HEK293 (cell line): ENCODE results near the gene OPN1MW3.

Source experiments
- GFI1B ChIP-seq: fragments of 450-650 bp; formaldehyde crosslinking; IDR thresholded peaks from 2 replicates; pipeline ENCODE4 v1.5.1; 2016; ENCODE audit warnings: missing biosample characterization, missing genetic modification characterization
- GLI2 ChIP-seq: fragments of 450-650 bp; formaldehyde crosslinking; IDR thresholded peaks from 2 replicates; pipeline ENCODE4; 2017; ENCODE audit warnings: missing biosample characterization, missing genetic modification characterization, low read depth, borderline replicate concordance
- INSM2 ChIP-seq: fragments of 450-650 bp; formaldehyde crosslinking; IDR thresholded peaks from 2 replicates; pipeline ENCODE4 v1.5.1; 2016; ENCODE audit warnings: missing biosample characterization, missing genetic modification characterization
- KLF7 ChIP-seq: fragments of 450-650 bp; formaldehyde crosslinking; IDR thresholded peaks from 2 replicates; pipeline ENCODE4 v1.5.1; 2016; ENCODE audit warnings: missing biosample characterization, missing genetic modification characterization, borderline replicate concordance
- OVOL3 ChIP-seq: fragments of 450-650 bp; formaldehyde crosslinking; IDR thresholded peaks from 2 replicates; pipeline ENCODE4 v1.5.1; 2016; ENCODE audit warnings: missing biosample characterization, missing genetic modification characterization
- PRDM4 ChIP-seq: fragments of 450-650 bp; formaldehyde crosslinking; IDR thresholded peaks from 2 replicates; pipeline ENCODE4 v1.5.1; 2017; ENCODE audit warnings: missing biosample characterization, missing genetic modification characterization
- ZBTB1 ChIP-seq: fragments of 450-650 bp; formaldehyde crosslinking; IDR thresholded peaks from 2 replicates; pipeline ENCODE4 v1.5.1; 2016; ENCODE audit warnings: missing biosample characterization, missing genetic modification characterization
- ZBTB11 ChIP-seq: fragments of 450-650 bp; formaldehyde crosslinking; conservative IDR thresholded peaks from 2 replicates; pipeline ENCODE4 v1.5.1; 2016; ENCODE audit warnings: low read depth, missing biosample characterization, missing genetic modification characterization
- ZNF140 ChIP-seq: fragments of 450-650 bp; formaldehyde crosslinking; IDR thresholded peaks from 2 replicates; pipeline ENCODE4 v1.5.1; 2016; ENCODE audit warnings: missing biosample characterization, missing genetic modification characterization
- ZNF146 ChIP-seq: fragments of 450-650 bp; formaldehyde crosslinking; IDR thresholded peaks from 2 replicates; pipeline ENCODE4 v1.5.1; 2016; ENCODE audit warnings: missing biosample characterization, missing genetic modification characterization
- ZNF18 ChIP-seq: fragments of 450-650 bp; formaldehyde crosslinking; IDR thresholded peaks from 2 replicates; pipeline ENCODE4 v1.5.1; 2016; ENCODE audit warnings: missing biosample characterization, missing genetic modification characterization
- ZNF354C ChIP-seq: fragments of 450-650 bp; formaldehyde crosslinking; IDR thresholded peaks from 2 replicates; pipeline ENCODE4 v1.5.1; 2016; ENCODE audit warnings: missing biosample characterization, missing genetic modification characterization, low read depth, borderline replicate concordance
- ZNF394 ChIP-seq: fragments of 450-650 bp; formaldehyde crosslinking; IDR thresholded peaks from 2 replicates; pipeline ENCODE4 v1.5.1; 2016; ENCODE audit warnings: missing biosample characterization, missing genetic modification characterization, mild to moderate bottlenecking, moderate library complexity, borderline replicate concordance
- ZNF426 ChIP-seq: fragments of 450-650 bp; formaldehyde crosslinking; IDR thresholded peaks from 2 replicates; pipeline ENCODE4 v1.5.1; 2017; ENCODE audit warnings: missing biosample characterization, missing genetic modification characterization, mild to moderate bottlenecking, inconsistent platforms, moderate library complexity
- ZNF514 ChIP-seq: fragments of 450-650 bp; formaldehyde crosslinking; IDR thresholded peaks from 2 replicates; pipeline ENCODE4 v1.5.1; 2016; ENCODE audit warnings: missing biosample characterization, missing genetic modification characterization
- ZNF555 ChIP-seq: fragments of 450-650 bp; formaldehyde crosslinking; conservative IDR thresholded peaks from 2 replicates; pipeline ENCODE4 v1.5.1; 2017; ENCODE audit warnings: missing biosample characterization, mild to moderate bottlenecking, missing genetic modification characterization, inconsistent platforms
- ZNF639 ChIP-seq: fragments of 450-650 bp; formaldehyde crosslinking; IDR thresholded peaks from 2 replicates; pipeline ENCODE4 v1.5.1; 2016; ENCODE audit warnings: missing biosample characterization, missing genetic modification characterization
- ZNF704 ChIP-seq: fragments of 450-650 bp; formaldehyde crosslinking; IDR thresholded peaks from 2 replicates; pipeline ENCODE4 v1.5.1; 2016; ENCODE audit warnings: missing biosample characterization, missing genetic modification characterization

OPN1MW3 gene

GRCh38 chrX:154302998-154303397, 45.6 kb downstream of the OPN1MW3 start (continued):
- TF ChIP-seq ZBTB11 (peak; percentile 88), GFI1B (tag by site-specific recombination) (peak; percentile 56; the same call in 1 of the 2 replicates), ZNF704 (tag by site-specific recombination) (0 out of 2 replicates have a peak, but pooled peaks have one; percentile 22), INSM2 (tag by site-specific recombination) (peak; percentile 21; the same call in 1 of the 2 replicates), ZNF18 (tag by site-specific recombination) (0 out of 2 replicates have a peak, but pooled peaks have one; percentile 53), OVOL3 (0 out of 2 replicates have a peak, but pooled peaks have one; percentile 18), ZNF354C (peak; percentile 15; the same call in 1 of the 2 replicates), ZNF146 (tag by site-specific recombination) (peak; percentile 6; the same call in 1 of the 2 replicates), PRDM4 (peak; percentile 31; the same call in 1 of the 2 replicates), KLF7 (peak; percentile 56; the same call in 1 of the 2 replicates), ZNF140 (tag by site-specific recombination) (peak; percentile 88; the same call in 1 of the 2 replicates), ZNF394 (peak; percentile 99), ZNF514 (tag by site-specific recombination) (peak; percentile 43; the same call in 1 of the 2 replicates), ZNF555 (tag by site-specific recombination) (peak; percentile 99), ZBTB1 (tag by site-specific recombination) (0 out of 2 replicates have a peak, but pooled peaks have one; percentile 36), ZNF639 (tag by site-specific recombination) (0 out of 2 replicates have a peak, but pooled peaks have one; percentile 51), GLI2 (tag by site-specific recombination) (peak; percentile 73; the same call in 1 of the 2 replicates), ZNF426 (peak; percentile 98)
